Measurements from ENCODE around the gene KMT2E.

Gene KMT2E

GRCh38 chr7:104980841-104981671 lies 32.9 kb upstream of the KMT2E start:
- Histone ChIP-seq H3K4me3 (no peak overlapping the region), H3K36me3 (ENCODE audit: insufficient read depth, low read length) (peaks cover 4% of the 10 kb centered on the region; the same call in 1 of the 2 replicates), H3K27ac (peak overlapping the region; percentile 51), H3K9me3 (ENCODE audit: low read depth, low read length) (no peaks in the 10 kb centered on the region), H3K9ac (ENCODE audit: insufficient read length) (no peak overlapping the region)
- peak; percentile 69 for DNase-seq (ENCODE audit: low read depth, low spot score)
- TF ChIP-seq EZH2 (IDR thresholded peaks at IDR 0.05) (no peak), POLR2AphosphoS5 (IDR thresholded peaks at IDR 0.05; ENCODE audit: borderline replicate concordance, low read depth, low read length) (peak; percentile 39; the same call in 1 of the 2 replicates), FOXP2 (optimal IDR thresholded peaks at IDR 0.05; ENCODE audit: control extremely low read depth, extremely low read length, insufficient read depth) (no peak)

GRCh38 chr7:104981672-104982037 lies 32.4 kb upstream of the KMT2E start:
- no peak overlapping the region for H3K9ac ChIP-seq (ENCODE audit: insufficient read length)
- H3K27ac ChIP-seq = peak overlapping the region; percentile 51
- no peaks in the 10 kb centered on the region for H3K9me3 ChIP-seq (ENCODE audit: low read depth, low read length)
- no peak for DNase-seq (ENCODE audit: low read depth, low spot score)
- H3K4me3 ChIP-seq = no peak overlapping the region
- no peak for TF ChIP-seq EZH2 (IDR thresholded peaks at IDR 0.05)
- no peak for TF ChIP-seq POLR2AphosphoS5 (IDR thresholded peaks at IDR 0.05; ENCODE audit: borderline replicate concordance, low read depth, low read length)
- TF ChIP-seq FOXP2 (optimal IDR thresholded peaks at IDR 0.05; ENCODE audit: control extremely low read depth, extremely low read length, insufficient read depth) = no peak
- peaks cover 9% of the 10 kb centered on the region; the same call in 1 of the 2 replicates for H3K36me3 ChIP-seq (ENCODE audit: insufficient read depth, low read length)

- DNase-seq (ENCODE audit: low read depth, low spot score) = no peak
- peak overlapping the region; percentile 51 for H3K27ac ChIP-seq
- TF ChIP-seq FOXP2 (optimal IDR thresholded peaks at IDR 0.05; ENCODE audit: control extremely low read depth, extremely low read length, insufficient read depth) (no peak), POLR2AphosphoS5 (IDR thresholded peaks at IDR 0.05; ENCODE audit: borderline replicate concordance, low read depth, low read length) (no peak), EZH2 (IDR thresholded peaks at IDR 0.05) (no peak)
- H3K4me3 ChIP-seq = peak overlapping the region; percentile 72
- H3K9me3 ChIP-seq (ENCODE audit: low read depth, low read length) = no peaks in the 10 kb centered on the region
- H3K9ac ChIP-seq (ENCODE audit: insufficient read length) = peak overlapping the region; percentile 1
- H3K36me3 ChIP-seq (ENCODE audit: insufficient read depth, low read length) = peaks cover 9% of the 10 kb centered on the region; the same call in 1 of the 2 replicates
These were observed 31.5 kb upstream of the KMT2E start for GRCh38 chr7:104982308-104983075.

GRCh38 chr7:104983076-104983577 lies 30.9 kb upstream of the KMT2E start:
- Histone ChIP-seq H3K9ac (ENCODE audit: insufficient read length) (peak overlapping the region; percentile 72), H3K4me3 (peak overlapping the region; percentile 72), H3K27ac (peak overlapping the region; percentile 73), H3K9me3 (ENCODE audit: low read depth, low read length) (no peaks in the 10 kb centered on the region), H3K36me3 (ENCODE audit: insufficient read depth, low read length) (peaks cover 9% of the 10 kb centered on the region; the same call in 1 of the 2 replicates)
- DNase-seq (ENCODE audit: low read depth, low spot score) = no peak
- TF ChIP-seq FOXP2 (optimal IDR thresholded peaks at IDR 0.05; ENCODE audit: control extremely low read depth, extremely low read length, insufficient read depth) = no peak
- TF ChIP-seq EZH2 (IDR thresholded peaks at IDR 0.05) = no peak
- no peak for TF ChIP-seq POLR2AphosphoS5 (IDR thresholded peaks at IDR 0.05; ENCODE audit: borderline replicate concordance, low read depth, low read length)

- no peak for DNase-seq (ENCODE audit: low read depth, low spot score)
- TF ChIP-seq POLR2AphosphoS5 (IDR thresholded peaks at IDR 0.05; ENCODE audit: borderline replicate concordance, low read depth, low read length) (peak; percentile 88), EZH2 (IDR thresholded peaks at IDR 0.05) (no peak)
- no peaks in the 10 kb centered on the region for H3K9me3 ChIP-seq (ENCODE audit: low read depth, low read length)
- H3K27ac ChIP-seq = peak overlapping the region; percentile 73
- H3K36me3 ChIP-seq (ENCODE audit: insufficient read depth, low read length) = peaks cover 9% of the 10 kb centered on the region; the same call in 1 of the 2 replicates
- peak overlapping the region; percentile 72 for H3K9ac ChIP-seq (ENCODE audit: insufficient read length)
- peak overlapping the region; percentile 72 for H3K4me3 ChIP-seq
These were observed 30.1 kb upstream of the KMT2E start for GRCh38 chr7:104983578-104984539.

GRCh38 chr7:104984585-104985258 lies 29.3 kb upstream of the KMT2E start:
- Histone ChIP-seq H3K36me3 (ENCODE audit: insufficient read depth, low read length) (peaks cover 9% of the 10 kb centered on the region; the same call in 1 of the 2 replicates), H3K9ac (ENCODE audit: insufficient read length) (no peak overlapping the region), H3K9me3 (ENCODE audit: low read depth, low read length) (no peaks in the 10 kb centered on the region), H3K27ac (peak overlapping the region; percentile 62), H3K4me3 (peak overlapping the region; percentile 72)
- DNase-seq (ENCODE audit: low read depth, low spot score) = no peak
- no peak for TF ChIP-seq EZH2 (IDR thresholded peaks at IDR 0.05)
- TF ChIP-seq FOXP2 (optimal IDR thresholded peaks at IDR 0.05; ENCODE audit: control extremely low read depth, extremely low read length, insufficient read depth) = no peak
- TF ChIP-seq POLR2AphosphoS5 (IDR thresholded peaks at IDR 0.05; ENCODE audit: borderline replicate concordance, low read depth, low read length) = no peak

- no peak for DNase-seq (ENCODE audit: low read depth, low spot score)
- peaks cover 9% of the 10 kb centered on the region; the same call in 1 of the 2 replicates for H3K36me3 ChIP-seq (ENCODE audit: insufficient read depth, low read length)
- no peak overlapping the region for H3K9ac ChIP-seq (ENCODE audit: insufficient read length)
- H3K4me3 ChIP-seq = no peak overlapping the region
- no peaks in the 10 kb centered on the region for H3K9me3 ChIP-seq (ENCODE audit: low read depth, low read length)
- H3K27ac ChIP-seq = no peak overlapping the region
- TF ChIP-seq EZH2 (IDR thresholded peaks at IDR 0.05) (no peak), POLR2AphosphoS5 (IDR thresholded peaks at IDR 0.05; ENCODE audit: borderline replicate concordance, low read depth, low read length) (no peak), FOXP2 (optimal IDR thresholded peaks at IDR 0.05; ENCODE audit: control extremely low read depth, extremely low read length, insufficient read depth) (no peak)
These were observed 28.8 kb upstream of the KMT2E start for GRCh38 chr7:104985259-104985617.

All from SK-N-MC (cell line).